Sigmoid colon (tissue), 4 donors: Measurements from ENCODE around the gene PIP5KL1.

ENCODE experiments used
- EP300 ChIP-seq, 4 donors: sonication (generic); formaldehyde crosslinking; IDR thresholded peaks; one replicate each; pipeline ENCODE4 v1.6.1; 2017; ENCODE audit warnings: antibody characterized with exemption in 4 of 4
- POLR2A ChIP-seq, 2 donors: fragments of 450-650 bp; IDR thresholded peaks; one replicate each; pipeline ENCODE4 v1.6.1; 2016; ENCODE audit warnings: antibody characterized with exemption in 2 of 2, mild to moderate bottlenecking in 2 of 2, moderate library complexity in 2 of 2
- POLR2AphosphoS5 ChIP-seq, 4 donors: sonication (generic); formaldehyde crosslinking; IDR thresholded peaks; one replicate each; pipeline ENCODE4 v1.6.1; 2017; ENCODE audit warnings: antibody characterized with exemption in 4 of 4
- TF ChIP-seq, protein P1 (sequence below), 4 experiments: fragments of 450-650 bp in 3 of 4; fragments of 200-600 bp in 1 of 4; IDR thresholded peaks; one replicate each; pipeline ENCODE4 v1.5.1; 2016 to 2019; ENCODE audit warnings: antibody characterized with exemption in 4 of 4, mild to moderate bottlenecking in 3 of 4, moderate library complexity in 2 of 4

DNA sequence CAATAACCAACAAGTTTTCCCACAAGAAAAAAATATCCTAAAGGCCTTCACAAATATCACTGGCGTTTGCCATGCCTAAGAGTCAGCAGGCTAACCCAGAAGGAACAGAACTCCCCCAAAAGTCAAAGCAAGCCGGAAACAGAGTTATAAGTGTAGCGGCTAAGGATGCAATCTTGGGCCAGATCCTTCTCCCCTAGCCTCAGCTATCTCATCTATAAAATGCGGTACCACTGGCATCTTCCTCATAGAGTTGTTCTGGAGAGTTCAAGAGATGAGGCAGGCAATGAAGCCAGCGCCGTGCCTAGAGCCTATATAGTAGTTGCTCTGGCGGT, 6.4 kb upstream of the PIP5KL1 start:
- TF ChIP-seq, protein P1, sequence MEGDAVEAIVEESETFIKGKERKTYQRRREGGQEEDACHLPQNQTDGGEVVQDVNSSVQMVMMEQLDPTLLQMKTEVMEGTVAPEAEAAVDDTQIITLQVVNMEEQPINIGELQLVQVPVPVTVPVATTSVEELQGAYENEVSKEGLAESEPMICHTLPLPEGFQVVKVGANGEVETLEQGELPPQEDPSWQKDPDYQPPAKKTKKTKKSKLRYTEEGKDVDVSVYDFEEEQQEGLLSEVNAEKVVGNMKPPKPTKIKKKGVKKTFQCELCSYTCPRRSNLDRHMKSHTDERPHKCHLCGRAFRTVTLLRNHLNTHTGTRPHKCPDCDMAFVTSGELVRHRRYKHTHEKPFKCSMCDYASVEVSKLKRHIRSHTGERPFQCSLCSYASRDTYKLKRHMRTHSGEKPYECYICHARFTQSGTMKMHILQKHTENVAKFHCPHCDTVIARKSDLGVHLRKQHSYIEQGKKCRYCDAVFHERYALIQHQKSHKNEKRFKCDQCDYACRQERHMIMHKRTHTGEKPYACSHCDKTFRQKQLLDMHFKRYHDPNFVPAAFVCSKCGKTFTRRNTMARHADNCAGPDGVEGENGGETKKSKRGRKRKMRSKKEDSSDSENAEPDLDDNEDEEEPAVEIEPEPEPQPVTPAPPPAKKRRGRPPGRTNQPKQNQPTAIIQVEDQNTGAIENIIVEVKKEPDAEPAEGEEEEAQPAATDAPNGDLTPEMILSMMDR (IDR thresholded peaks at IDR 0.05) = no peak
- no peak for TF ChIP-seq EP300 (IDR thresholded peaks at IDR 0.05)
- no peak for TF ChIP-seq POLR2AphosphoS5 (IDR thresholded peaks at IDR 0.05)
- no peak for TF ChIP-seq POLR2A (IDR thresholded peaks at IDR 0.05)
